ENCODE data around the gene GALR1. TPM values are rescaled to one million over a fixed set of nuclear protein-coding genes. Genes with fewer than 3 reads are reported as not detected.
A peak's percentile ranks its signal among the peaks of the same experiment; 100 is the strongest.

GALR1 gene
- total RNA-seq = not detected

GRCh38 chr18:77249569-77250500, at the start of gene GALR1:
GALR1 (plus strand) TSS chr18:77249848; CDS start chr18:77250549, 701 bp downstream.
- ChIA-PET CTCF (no interaction called here), POLR2A (no interaction called here)
- Mint-ChIP-seq H3K4me1 (peaks cover 13% of the 10 kb centered on the region), H3K4me3 (peak within 1 kb of the TSS; percentile 46), H3K9me3 (peaks cover 2% of the 10 kb centered on the region), H3K27ac (no peak within 1 kb of the TSS), H3K27me3 (peaks cover 75% of the 10 kb centered on the region), H3K36me3 (ENCODE audit: low read depth) (peaks cover 6% of the 10 kb centered on the region)
- DNase-seq = no peak

- ChIA-PET POLR2A (no interaction called here), CTCF (no interaction called here)
- Mint-ChIP-seq H3K4me3 (no peak overlapping the region), H3K27ac (no peak overlapping the region), H3K9me3 (no peaks in the 10 kb centered on the region), H3K27me3 (peaks cover 7% of the 10 kb centered on the region), H3K36me3 (ENCODE audit: low read depth) (no peaks in the 10 kb centered on the region), H3K4me1 (no peaks in the 10 kb centered on the region)
- DNase-seq = no peak
These were observed 48.1 kb upstream of the GALR1 start for GRCh38 chr18:77201506-77201905.

GRCh38 chr18:77202329-77202728, 47.3 kb upstream of the GALR1 start:
- Mint-ChIP-seq H3K9me3 (no peaks in the 10 kb centered on the region), H3K4me1 (peaks cover 7% of the 10 kb centered on the region), H3K4me3 (no peak overlapping the region), H3K27ac (no peak overlapping the region), H3K27me3 (peaks cover 7% of the 10 kb centered on the region), H3K36me3 (ENCODE audit: low read depth) (no peaks in the 10 kb centered on the region)
- ChIA-PET POLR2A (no interaction called here), CTCF (no interaction called here)
- DNase-seq = no peak

DNA sequence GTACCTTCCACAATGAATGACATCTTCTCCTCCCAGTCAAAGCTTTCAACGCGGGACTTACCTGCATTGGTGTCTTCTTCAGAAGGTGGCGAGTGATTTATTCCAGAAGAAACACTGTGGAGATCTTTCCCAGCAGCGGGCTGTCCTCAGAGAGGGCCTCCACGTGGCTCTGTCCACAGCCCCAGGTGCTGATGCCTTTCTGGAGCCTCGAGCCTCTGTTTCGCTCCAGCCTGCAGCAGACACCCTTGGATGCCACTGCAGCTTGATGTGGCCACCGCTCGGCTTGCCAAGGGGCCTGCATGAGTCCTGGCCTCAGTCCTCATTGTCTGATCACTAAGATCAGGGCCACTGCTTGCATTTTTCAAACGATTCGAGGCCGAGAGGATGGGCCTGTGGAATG, 46.6 kb upstream of the GALR1 start:
- H3K27ac Mint-ChIP-seq = no peak overlapping the region
- no peaks in the 10 kb centered on the region for H3K9me3 Mint-ChIP-seq
- H3K36me3 Mint-ChIP-seq (ENCODE audit: low read depth) = no peaks in the 10 kb centered on the region
- H3K27me3 Mint-ChIP-seq = peaks cover 4% of the 10 kb centered on the region
- ChIA-PET CTCF (no interaction called here), POLR2A (no interaction called here)
- no peak for DNase-seq
- H3K4me3 Mint-ChIP-seq = no peak overlapping the region
- H3K4me1 Mint-ChIP-seq = peaks cover 12% of the 10 kb centered on the region

DNA sequence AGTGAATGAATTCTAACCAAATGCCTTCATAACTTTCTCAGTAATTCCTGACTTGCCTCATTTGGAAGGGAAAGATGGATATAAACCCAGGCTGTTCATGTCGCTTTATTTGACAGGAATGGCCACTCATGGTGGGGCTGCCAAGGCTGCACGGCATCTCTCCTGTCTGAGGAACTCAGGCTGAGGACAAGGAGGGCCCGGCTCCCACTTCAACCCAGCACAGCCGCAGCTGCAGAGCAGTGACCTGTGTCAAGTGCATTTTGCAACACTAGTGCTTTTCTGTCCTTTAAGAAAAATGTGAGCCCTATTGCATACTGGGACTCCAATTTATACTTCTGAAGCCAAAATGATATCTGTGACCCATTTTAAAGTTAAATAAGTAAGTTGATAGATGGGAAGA, 45.8 kb upstream of the GALR1 start:
- no peak overlapping the region for H3K4me3 Mint-ChIP-seq
- no peaks in the 10 kb centered on the region for H3K36me3 Mint-ChIP-seq (ENCODE audit: low read depth)
- DNase-seq = no peak
- POLR2A ChIA-PET = no interaction called here
- no peak overlapping the region for H3K27ac Mint-ChIP-seq
- H3K9me3 Mint-ChIP-seq = no peaks in the 10 kb centered on the region
- CTCF ChIA-PET = no interaction called here
- peaks cover 19% of the 10 kb centered on the region for H3K4me1 Mint-ChIP-seq
- peaks cover 4% of the 10 kb centered on the region for H3K27me3 Mint-ChIP-seq

DNA sequence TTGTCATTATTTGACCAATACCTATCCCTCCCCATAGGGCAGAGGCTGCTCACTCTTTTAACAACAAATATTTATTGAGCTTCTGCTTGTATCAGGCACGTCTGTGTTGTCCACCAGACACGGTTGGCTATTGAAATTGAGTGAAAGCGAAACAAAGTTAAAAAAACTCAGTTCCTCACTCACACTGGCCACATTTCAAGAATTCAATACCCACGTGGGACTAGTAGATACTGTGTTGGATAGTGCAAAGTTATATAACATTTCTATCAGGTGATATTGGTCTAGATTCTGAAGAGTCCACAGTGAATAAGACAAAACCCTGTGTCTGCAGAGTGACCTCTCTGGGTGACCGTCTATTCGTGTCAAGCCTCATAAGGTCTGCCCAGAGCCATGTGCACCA, 43.9 kb upstream of the GALR1 start:
- no peak overlapping the region for H3K4me3 Mint-ChIP-seq
- H3K27ac Mint-ChIP-seq = no peak overlapping the region
- peaks cover 38% of the 10 kb centered on the region for H3K4me1 Mint-ChIP-seq
- ChIA-PET CTCF (no interaction called here), POLR2A (no interaction called here)
- no peaks in the 10 kb centered on the region for H3K9me3 Mint-ChIP-seq
- DNase-seq = no peak
- H3K27me3 Mint-ChIP-seq = no peaks in the 10 kb centered on the region
- H3K36me3 Mint-ChIP-seq (ENCODE audit: low read depth) = no peaks in the 10 kb centered on the region

DNA sequence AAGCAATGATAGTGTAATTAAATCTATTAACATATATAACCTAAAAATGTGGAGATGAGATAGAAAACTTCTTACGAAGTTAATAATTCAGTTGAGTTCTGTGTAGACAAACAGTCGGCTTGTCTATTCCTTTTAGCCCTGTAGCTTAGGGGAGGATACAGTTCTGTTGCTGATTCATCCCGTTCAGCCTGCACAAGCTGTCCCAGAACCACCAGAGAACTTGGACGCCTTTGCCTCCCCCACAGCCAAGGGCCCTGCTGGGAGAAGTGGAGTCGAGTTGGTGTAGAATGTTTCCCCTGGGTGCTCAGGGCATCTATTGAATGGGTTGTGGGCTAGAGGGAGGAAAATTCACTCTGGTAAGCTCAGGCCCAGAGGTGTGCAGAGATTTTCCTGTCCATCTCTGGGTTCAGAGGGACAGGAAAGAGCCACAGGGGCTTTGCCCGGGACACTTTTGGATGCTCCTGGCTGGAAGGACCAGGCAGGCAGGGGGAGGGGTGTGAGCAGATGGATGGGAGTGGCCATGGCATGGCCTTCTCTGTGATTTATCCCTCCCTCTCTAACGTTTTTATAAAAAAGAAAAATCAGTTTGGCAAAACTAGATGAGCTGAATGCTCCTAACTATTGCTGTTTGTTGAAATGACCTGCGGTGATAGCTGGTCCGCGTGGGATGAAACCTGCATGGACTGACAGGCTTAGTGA, 42.8 kb upstream of the GALR1 start:
- no peak overlapping the region for H3K27ac Mint-ChIP-seq
- peaks cover 48% of the 10 kb centered on the region for H3K4me1 Mint-ChIP-seq
- no peaks in the 10 kb centered on the region for H3K9me3 Mint-ChIP-seq
- H3K36me3 Mint-ChIP-seq (ENCODE audit: low read depth) = no peaks in the 10 kb centered on the region
- no peak overlapping the region for H3K4me3 Mint-ChIP-seq
- ChIA-PET CTCF (interaction anchor here (1.3 kb wide), 1 partner anchor 404 kb away, joined by 3 read pairs; no protein-coding TSS in a partner anchor), POLR2A (no interaction called here)
- no peak for DNase-seq
- H3K27me3 Mint-ChIP-seq = no peaks in the 10 kb centered on the region

DNA sequence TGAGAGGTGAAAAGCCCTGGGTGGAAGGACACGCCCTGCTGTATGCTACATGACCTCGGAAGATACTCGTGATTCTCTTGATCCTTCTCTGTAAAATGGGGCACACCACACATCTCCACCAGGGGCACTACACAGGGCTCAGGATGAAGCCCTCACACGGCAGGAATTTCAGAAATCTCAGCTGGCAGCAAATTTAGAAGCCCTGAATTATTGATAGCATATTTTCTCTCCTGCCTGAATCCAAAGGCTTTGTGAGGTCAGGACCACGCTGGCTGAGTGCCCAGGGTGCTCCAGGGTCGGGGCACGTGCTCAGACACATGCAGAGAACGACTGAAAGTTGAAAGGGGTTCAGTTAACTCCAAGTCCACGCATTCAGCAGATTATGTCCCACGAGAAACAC, 42.1 kb upstream of the GALR1 start:
- POLR2A ChIA-PET = no interaction called here
- peak; percentile 62 for DNase-seq
- H3K27me3 Mint-ChIP-seq = no peaks in the 10 kb centered on the region

GRCh38 chr18:77208964-77209363, 40.7 kb upstream of the GALR1 start:
- Mint-ChIP-seq H3K36me3 (ENCODE audit: low read depth) (no peaks in the 10 kb centered on the region), H3K4me3 (peak overlapping the region; percentile 83), H3K4me1 (peaks cover 50% of the 10 kb centered on the region), H3K27ac (peak overlapping the region; percentile 84), H3K9me3 (no peaks in the 10 kb centered on the region), H3K27me3 (no peaks in the 10 kb centered on the region)
- ChIA-PET CTCF (interaction anchor here (0.9 to 5.5 kb wide), 4 partner anchors 77 to 208 kb away, joined by 3 to 70 read pairs (median 12); no protein-coding TSS in a partner anchor), POLR2A (interaction anchor here (0.8 to 3.6 kb wide), 6 partner anchors 10 to 154 kb away, joined by 3 to 12 read pairs (median 3); no protein-coding TSS in a partner anchor)
- peak; percentile 33 for DNase-seq

More for the DNA sequence above, 42.1 kb upstream of the GALR1 start:
- Mint-ChIP-seq H3K9me3 (no peaks in the 10 kb centered on the region), H3K27ac (peak overlapping the region; percentile 2), H3K36me3 (ENCODE audit: low read depth) (no peaks in the 10 kb centered on the region), H3K4me3 (peak overlapping the region; percentile 31), H3K4me1 (peaks cover 49% of the 10 kb centered on the region)
- CTCF ChIA-PET = interaction anchor here (0.6 to 1.1 kb wide), 3 partner anchors 12 to 470 kb away, joined by 3 read pairs; no protein-coding TSS in a partner anchor

GRCh38 chr18:77209587-77209986, 40.1 kb upstream of the GALR1 start:
- no peaks in the 10 kb centered on the region for H3K9me3 Mint-ChIP-seq
- DNase-seq = no peak
- H3K4me1 Mint-ChIP-seq = peaks cover 50% of the 10 kb centered on the region
- H3K36me3 Mint-ChIP-seq (ENCODE audit: low read depth) = no peaks in the 10 kb centered on the region
- peak overlapping the region; percentile 84 for H3K27ac Mint-ChIP-seq
- peaks cover 2% of the 10 kb centered on the region for H3K27me3 Mint-ChIP-seq
- CTCF ChIA-PET = interaction anchor here (0.8 to 5.5 kb wide), 5 partner anchors 78 to 209 kb away, joined by 3 to 70 read pairs (median 3); no protein-coding TSS in a partner anchor
- POLR2A ChIA-PET = interaction anchor here (0.8 to 3.6 kb wide), 7 partner anchors 9 to 206 kb away, joined by 3 to 12 read pairs (median 4); no protein-coding TSS in a partner anchor
- peak overlapping the region; percentile 83 for H3K4me3 Mint-ChIP-seq

GRCh38 chr18:77210249-77210648, 39.4 kb upstream of the GALR1 start:
- CTCF ChIA-PET = interaction anchor here (0.8 to 5.5 kb wide), 7 partner anchors 78 to 227 kb away, joined by 3 to 70 read pairs (median 12); no protein-coding TSS in a partner anchor
- POLR2A ChIA-PET = interaction anchor here (1.3 to 3.6 kb wide), 6 partner anchors 78 to 207 kb away, joined by 3 to 12 read pairs (median 4); partner anchors contain the start of gene MBP
- Mint-ChIP-seq H3K9me3 (no peaks in the 10 kb centered on the region), H3K27ac (no peak overlapping the region), H3K27me3 (peaks cover 5% of the 10 kb centered on the region), H3K36me3 (ENCODE audit: low read depth) (no peaks in the 10 kb centered on the region), H3K4me1 (peaks cover 50% of the 10 kb centered on the region), H3K4me3 (peak overlapping the region; percentile 83)
- DNase-seq = no peak

- no peak overlapping the region for H3K4me3 Mint-ChIP-seq
- H3K27me3 Mint-ChIP-seq = peaks cover 14% of the 10 kb centered on the region
- H3K36me3 Mint-ChIP-seq (ENCODE audit: low read depth) = no peaks in the 10 kb centered on the region
- no peaks in the 10 kb centered on the region for H3K9me3 Mint-ChIP-seq
- ChIA-PET CTCF (no interaction called here), POLR2A (interaction anchor here (0.9 kb wide), 2 partner anchors 9 to 219 kb away, joined by 3 read pairs; no protein-coding TSS in a partner anchor)
- no peak overlapping the region for H3K27ac Mint-ChIP-seq
- no peaks in the 10 kb centered on the region for H3K4me1 Mint-ChIP-seq
- DNase-seq = no peak
These were observed 31.0 kb upstream of the GALR1 start for GRCh38 chr18:77218642-77219041.

- Mint-ChIP-seq H3K36me3 (ENCODE audit: low read depth) (no peaks in the 10 kb centered on the region), H3K27me3 (peaks cover 11% of the 10 kb centered on the region), H3K4me3 (no peak overlapping the region), H3K4me1 (no peaks in the 10 kb centered on the region), H3K27ac (no peak overlapping the region), H3K9me3 (no peaks in the 10 kb centered on the region)
- DNase-seq = no peak
- ChIA-PET CTCF (no interaction called here), POLR2A (no interaction called here)
These were observed 28.9 kb upstream of the GALR1 start for GRCh38 chr18:77220726-77221125.

Measured in activated CD4-positive, alpha-beta memory T cell treated with anti-CD3 and anti-CD28 coated beads, Interleukin-2, amount 10 ng/mL, durations not matched to agents 7 days and 5 days (primary cell).